Stomach smooth muscle (tissue), 2 donors: Measurements from ENCODE around the gene CTNNA3.

Experiments
- H3K27ac ChIP-seq: one replicate; pipeline ENCODE4 v1.7.0; 2013; ENCODE audit warnings: mild to moderate bottlenecking, low read length, inconsistent platforms
- H3K27me3 ChIP-seq, 2 donors: one replicate each; pipeline ENCODE4 v1.7.0; 2013; ENCODE audit warnings: low read length in 2 of 2; ENCODE audit not compliant: insufficient read depth in 2 of 2, control insufficient read depth in 1 of 2
- H3K36me3 ChIP-seq, 2 donors: one replicate each; pipeline ENCODE4 v1.7.0; 2013; ENCODE audit warnings: low read length in 2 of 2; ENCODE audit not compliant: control insufficient read depth in 2 of 2, insufficient read depth in 2 of 2
- H3K4me1 ChIP-seq: one replicate; pipeline ENCODE4 v1.7.0; 2013; ENCODE audit warnings: low read length; ENCODE audit not compliant: control insufficient read depth, insufficient read depth
- H3K4me3 ChIP-seq, 2 donors: one replicate each; pipeline ENCODE4 v1.7.0; 2013; ENCODE audit warnings: low read length in 2 of 2
- H3K9ac ChIP-seq, 2 donors: one replicate each; pipeline ENCODE4 v1.7.0; 2013; ENCODE audit warnings: low read length in 2 of 2, mild to moderate bottlenecking in 1 of 2
- H3K9me3 ChIP-seq, 2 donors: one replicate each; pipeline ENCODE4 v1.7.0; 2013; ENCODE audit warnings: low read length in 2 of 2; ENCODE audit not compliant: control insufficient read depth in 2 of 2
- donor health status: healthy.
- donor health status: Pancreatic carcinoma.

CTNNA3 gene

GRCh38 chr10:66999762-67000545, 696.0 kb downstream of the CTNNA3 start:
- Histone ChIP-seq H3K36me3 (no peaks in the 10 kb centered on the region), H3K9ac (no peak overlapping the region), H3K27ac (no peak overlapping the region), H3K4me3 (no peak overlapping the region), H3K4me1 (no peaks in the 10 kb centered on the region), H3K9me3 (no peaks in the 10 kb centered on the region), H3K27me3 (no peaks in the 10 kb centered on the region)

DNA sequence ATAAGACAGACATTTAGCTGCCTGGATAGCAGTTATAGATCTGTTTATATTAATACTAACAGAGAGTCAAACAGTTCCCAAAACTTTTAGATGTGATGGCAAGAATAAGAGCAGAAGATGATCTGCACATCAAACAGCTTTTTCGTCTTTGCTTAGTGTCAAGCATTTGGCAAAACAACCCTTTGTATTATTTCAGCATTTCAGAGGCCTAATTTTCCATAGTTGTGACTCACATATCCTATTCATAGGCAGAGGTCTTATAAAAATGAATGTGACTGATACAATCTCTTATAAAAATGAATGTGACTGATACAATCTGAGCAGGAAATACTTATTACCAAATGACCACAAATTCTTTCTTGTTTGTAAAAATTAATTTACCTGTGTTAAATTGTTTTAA, 699.0 kb downstream of the CTNNA3 start:
- Histone ChIP-seq H3K27ac (no peak overlapping the region), H3K4me3 (no peak overlapping the region), H3K9me3 (no peaks in the 10 kb centered on the region), H3K36me3 (no peaks in the 10 kb centered on the region), H3K4me1 (no peaks in the 10 kb centered on the region), H3K9ac (no peak overlapping the region), H3K27me3 (no peaks in the 10 kb centered on the region)

GRCh38 chr10:66990143-66990830, 705.7 kb downstream of the CTNNA3 start:
- Histone ChIP-seq H3K9me3 (no peaks in the 10 kb centered on the region), H3K27me3 (no peaks in the 10 kb centered on the region), H3K4me1 (no peaks in the 10 kb centered on the region), H3K9ac (no peak overlapping the region), H3K27ac (no peak overlapping the region), H3K36me3 (no peaks in the 10 kb centered on the region), H3K4me3 (no peak overlapping the region)

DNA sequence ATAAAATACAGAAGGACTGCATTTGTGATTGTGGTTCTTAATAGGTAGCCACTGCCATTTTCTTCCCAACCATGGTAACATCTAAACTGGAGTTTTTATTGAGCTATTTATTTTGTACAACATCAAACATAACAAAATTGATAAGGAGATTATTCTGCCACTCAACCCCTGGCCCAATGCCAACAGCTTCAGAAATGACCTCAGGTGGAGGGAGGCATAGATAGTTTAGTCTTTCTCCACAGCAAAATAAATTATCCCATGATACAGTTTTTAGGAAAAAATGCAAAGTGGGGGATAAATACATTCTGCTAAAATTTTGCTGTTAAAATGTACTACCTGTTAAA, 712.5 kb downstream of the CTNNA3 start:
- Histone ChIP-seq H3K27ac (no peak overlapping the region), H3K9ac (no peak overlapping the region), H3K36me3 (no peaks in the 10 kb centered on the region), H3K4me3 (no peak overlapping the region), H3K9me3 (no peaks in the 10 kb centered on the region), H3K4me1 (no peaks in the 10 kb centered on the region), H3K27me3 (no peaks in the 10 kb centered on the region)

DNA sequence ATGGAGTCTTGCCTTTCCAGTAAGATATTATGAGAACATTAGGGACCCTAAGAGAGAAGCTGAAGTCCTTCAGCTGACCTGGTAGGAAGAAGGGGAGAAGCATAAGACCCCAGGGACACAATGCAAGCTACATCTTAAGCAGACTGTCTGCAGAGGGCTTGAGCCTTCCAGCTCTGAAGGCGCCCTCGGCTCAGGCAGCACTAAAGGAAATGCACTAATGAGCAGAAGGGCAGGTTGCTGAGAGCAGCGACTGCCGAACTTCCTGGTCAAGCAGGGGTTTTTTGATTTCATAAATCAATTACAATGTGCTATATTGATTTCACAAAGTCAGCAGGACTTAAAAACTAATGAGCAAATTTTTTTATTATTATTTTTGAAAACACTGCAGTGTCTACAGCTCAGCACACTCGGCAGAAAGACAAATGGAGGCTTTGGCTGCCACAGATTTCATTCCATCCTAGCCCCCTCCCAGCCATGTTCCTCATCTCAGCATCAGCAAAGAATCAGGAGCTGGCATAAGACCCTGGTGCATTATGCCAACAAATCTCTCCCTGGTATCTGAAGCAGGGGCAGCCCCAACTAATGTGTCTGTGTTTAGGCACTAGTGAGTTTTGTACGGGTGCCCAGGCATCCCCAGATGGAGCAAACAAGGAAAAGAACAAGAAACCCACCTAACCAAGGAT, 713.1 kb downstream of the CTNNA3 start:
- H3K4me3 ChIP-seq: no peak overlapping the region
- no peak overlapping the region for H3K9ac ChIP-seq
- no peaks in the 10 kb centered on the region for H3K36me3 ChIP-seq
- H3K4me1 ChIP-seq: no peaks in the 10 kb centered on the region
- no peaks in the 10 kb centered on the region for H3K9me3 ChIP-seq
- H3K27ac ChIP-seq: no peak overlapping the region
- H3K27me3 ChIP-seq: no peaks in the 10 kb centered on the region

DNA sequence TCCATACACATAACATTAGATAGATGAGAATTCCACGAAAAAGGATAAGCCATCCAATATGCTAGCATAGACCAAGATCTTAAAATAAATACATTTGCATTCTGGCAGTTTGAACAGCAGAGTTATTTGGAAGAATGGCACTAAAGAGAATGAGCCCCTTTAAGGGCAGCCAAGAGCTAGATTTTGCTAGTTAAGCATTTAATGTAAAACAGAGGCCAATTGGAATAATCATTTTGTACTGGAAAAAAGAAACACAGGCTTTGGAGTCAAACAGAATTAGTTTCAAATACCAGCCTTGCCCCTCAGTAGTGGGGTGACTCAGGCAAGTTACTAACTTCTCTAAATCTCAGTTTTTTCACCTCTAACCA, 714.0 kb downstream of the CTNNA3 start:
- Histone ChIP-seq H3K27ac (no peak overlapping the region), H3K27me3 (no peaks in the 10 kb centered on the region), H3K4me3 (no peak overlapping the region), H3K4me1 (no peaks in the 10 kb centered on the region), H3K9ac (no peak overlapping the region), H3K9me3 (no peaks in the 10 kb centered on the region), H3K36me3 (no peaks in the 10 kb centered on the region)

DNA sequence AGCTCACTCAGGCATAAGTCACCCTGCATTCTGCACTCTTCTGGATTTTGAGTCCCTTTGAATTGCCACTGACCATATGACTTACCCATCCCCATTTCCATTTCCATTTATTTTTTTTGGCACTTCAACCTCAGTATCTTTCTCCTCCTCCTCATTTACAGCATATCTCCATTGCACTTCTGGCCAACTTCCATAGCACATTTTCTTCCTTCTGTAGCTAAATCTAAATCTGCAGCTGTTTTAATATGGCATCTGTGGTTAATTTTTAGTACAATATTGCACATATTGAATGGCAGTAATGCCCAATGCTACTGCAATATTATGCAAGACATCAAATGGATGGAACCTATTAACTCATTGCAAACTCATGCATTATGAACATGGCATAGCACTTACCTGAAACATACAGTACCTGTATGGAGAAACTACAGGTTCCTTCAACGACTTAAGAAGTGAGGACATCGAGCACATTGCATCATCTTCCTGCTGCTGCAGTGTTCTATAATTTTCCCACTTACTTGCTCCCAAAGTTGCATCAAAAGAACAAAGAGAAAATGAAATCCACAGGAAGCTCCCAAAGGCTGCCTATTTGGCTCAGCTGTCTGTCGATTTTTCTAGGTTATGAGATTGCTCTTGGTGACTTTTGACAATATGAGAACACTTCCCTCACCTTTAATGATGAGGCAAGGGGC, 714.5 kb downstream of the CTNNA3 start:
- Histone ChIP-seq H3K27ac (no peak overlapping the region), H3K4me1 (no peaks in the 10 kb centered on the region), H3K36me3 (no peaks in the 10 kb centered on the region), H3K4me3 (no peak overlapping the region), H3K9me3 (no peaks in the 10 kb centered on the region), H3K27me3 (no peaks in the 10 kb centered on the region), H3K9ac (no peak overlapping the region)

- no peak overlapping the region for H3K4me3 ChIP-seq
- H3K4me1 ChIP-seq: no peaks in the 10 kb centered on the region
These were observed 715.7 kb downstream of the CTNNA3 start for GRCh38 chr10:66980246-66980815.

GRCh38 chr10:66964946-66965345, 731.0 kb downstream of the CTNNA3 start:
- Histone ChIP-seq H3K4me1 (no peaks in the 10 kb centered on the region), H3K9ac (no peak overlapping the region), H3K4me3 (no peak overlapping the region), H3K36me3 (no peaks in the 10 kb centered on the region), H3K27me3 (no peaks in the 10 kb centered on the region), H3K9me3 (no peaks in the 10 kb centered on the region), H3K27ac (no peak overlapping the region)

More at GRCh38 chr10:66980246-66980815, 715.7 kb downstream of the CTNNA3 start:
- no peaks in the 10 kb centered on the region for H3K9me3 ChIP-seq
- H3K27me3 ChIP-seq: no peaks in the 10 kb centered on the region
- H3K9ac ChIP-seq: no peak overlapping the region
- no peaks in the 10 kb centered on the region for H3K36me3 ChIP-seq
- H3K27ac ChIP-seq: no peak overlapping the region

DNA sequence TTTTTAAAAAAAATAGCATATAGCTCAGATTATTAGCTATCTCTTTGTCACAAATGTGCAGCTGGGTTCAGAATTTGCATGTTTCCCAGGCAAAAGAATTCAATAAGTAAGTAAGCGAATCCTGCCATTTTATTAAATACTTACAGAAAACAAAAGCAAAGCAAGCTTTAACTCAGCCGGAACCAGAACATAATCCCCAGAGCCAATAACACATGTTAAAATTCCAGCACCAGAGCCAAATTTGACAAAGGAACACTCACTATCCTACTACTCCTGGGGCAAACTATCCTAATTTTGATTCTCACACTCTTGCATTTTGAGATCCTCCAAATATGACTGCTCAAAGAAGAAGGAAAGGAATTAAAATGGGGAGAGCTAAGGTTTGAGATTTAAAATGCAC, 737.5 kb downstream of the CTNNA3 start:
- no peaks in the 10 kb centered on the region for H3K27me3 ChIP-seq
- no peaks in the 10 kb centered on the region for H3K36me3 ChIP-seq
- H3K9ac ChIP-seq: no peak overlapping the region
- H3K4me3 ChIP-seq: no peak overlapping the region
- no peaks in the 10 kb centered on the region for H3K4me1 ChIP-seq
- H3K27ac ChIP-seq: no peak overlapping the region
- H3K9me3 ChIP-seq: no peaks in the 10 kb centered on the region
